NCI-H1417 (cell line): ENCODE data around the gene RSPH10B2.
"Not testable (repeated sequence)": the region's sequence is repeated elsewhere in the genome, so short reads cannot be mapped to it uniquely, and the experiment has no call there.

ENCODE experiments used
- DNase-seq, 3 experiments: peaks; one replicate each; lab custom pipeline; 2025; lab: John Stamatoyannopoulos, UW

RSPH10B2 gene

DNA sequence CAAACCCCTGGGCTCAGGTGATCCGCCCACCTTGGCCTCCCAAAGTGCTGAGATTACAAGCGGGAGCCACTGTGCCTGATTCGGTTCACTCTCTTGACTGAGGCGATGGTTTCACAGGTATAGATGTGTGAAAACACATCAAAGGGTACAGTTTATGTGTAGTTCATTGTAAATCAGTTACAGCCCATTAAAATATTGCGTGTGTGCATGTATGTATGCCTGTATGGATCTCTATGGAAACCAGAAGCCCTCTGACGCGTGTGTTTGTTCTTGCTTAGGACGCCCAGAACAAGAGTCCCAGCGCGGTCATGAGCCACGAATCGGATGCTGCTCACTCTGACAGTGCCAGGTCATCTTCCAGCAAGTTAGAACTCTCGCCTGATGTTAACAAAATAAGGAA, 35.5 kb downstream of the RSPH10B2 start:
- not testable (repeated sequence) for DNase-seq

DNA sequence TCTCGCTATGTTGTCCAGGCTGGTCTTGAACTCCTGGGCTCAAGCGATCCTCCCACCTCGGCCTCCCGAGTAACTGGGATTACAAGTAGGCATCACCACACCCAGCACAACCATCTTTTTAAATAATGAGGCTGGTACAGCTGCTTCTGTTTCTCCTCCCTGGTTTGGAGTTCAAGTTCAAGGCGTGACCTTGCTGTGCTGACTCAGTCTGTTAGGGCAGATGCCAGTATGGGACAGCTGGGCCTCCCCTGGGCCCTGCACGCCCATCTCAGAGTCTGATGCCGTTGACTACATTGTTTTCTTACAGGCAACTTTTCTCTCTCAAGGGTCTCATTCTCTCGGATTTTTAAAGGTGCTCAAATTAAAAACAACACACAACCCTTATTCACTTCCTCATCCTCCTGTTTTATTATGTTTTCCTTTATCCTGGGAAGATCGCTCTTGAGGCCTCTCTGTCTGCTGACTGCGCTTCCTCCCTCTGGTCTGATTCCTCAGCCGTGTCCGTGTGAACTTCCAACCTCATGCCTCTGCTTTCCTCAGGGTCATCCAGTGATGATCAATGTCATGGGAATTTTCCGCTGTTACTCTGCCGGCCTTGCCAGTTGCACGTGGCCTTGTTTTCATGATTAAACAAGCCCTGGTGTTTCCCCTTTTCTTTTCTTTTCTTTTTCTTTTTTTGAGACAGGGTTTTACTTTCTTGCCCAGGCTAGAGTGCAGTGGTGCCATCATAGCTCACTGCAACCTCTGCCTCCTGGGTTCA, 38.4 kb downstream of the RSPH10B2 start:
- DNase-seq, result not testable (repeated sequence)

DNA sequence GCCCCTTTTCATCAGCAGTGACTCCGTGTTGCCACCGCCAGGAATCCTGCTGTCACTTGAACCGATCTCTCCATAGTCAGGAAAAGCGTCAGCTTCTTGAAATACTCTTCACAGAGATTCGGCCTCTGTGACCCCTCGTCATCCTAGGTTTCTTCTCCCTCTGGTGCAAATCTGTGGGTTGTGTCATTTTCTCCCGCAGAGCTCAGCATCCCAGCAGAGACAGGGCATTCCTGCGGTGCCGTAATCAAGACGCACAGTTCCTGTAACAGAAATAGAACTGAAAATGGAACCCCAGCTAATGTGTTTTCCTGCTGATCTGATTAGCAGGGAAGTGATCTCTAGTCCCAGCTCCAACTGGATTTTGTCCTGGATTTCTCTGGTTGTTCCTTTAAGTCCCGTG, 40.4 kb downstream of the RSPH10B2 start:
- not testable (repeated sequence) for DNase-seq

DNA sequence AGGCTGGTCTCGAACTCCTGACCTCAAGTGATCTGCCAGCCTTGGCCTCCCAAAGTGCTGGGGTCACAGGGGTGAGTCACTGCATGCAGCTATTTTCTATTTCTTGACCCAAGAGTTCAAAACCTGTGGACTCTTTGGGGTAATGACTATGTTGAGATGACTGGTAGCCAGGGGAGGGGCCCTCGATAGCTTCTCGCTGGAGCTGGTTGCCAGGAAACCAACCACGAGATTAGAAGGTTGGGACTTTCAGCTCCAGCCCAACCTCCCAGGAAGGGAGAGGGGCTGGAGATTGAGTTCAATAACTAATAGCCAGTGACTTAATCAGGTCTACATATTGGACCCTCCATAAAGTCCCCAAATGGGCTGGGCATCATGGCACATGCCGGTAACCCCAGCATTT, 43.3 kb downstream of the RSPH10B2 start:
- not testable (repeated sequence) for DNase-seq

DNA sequence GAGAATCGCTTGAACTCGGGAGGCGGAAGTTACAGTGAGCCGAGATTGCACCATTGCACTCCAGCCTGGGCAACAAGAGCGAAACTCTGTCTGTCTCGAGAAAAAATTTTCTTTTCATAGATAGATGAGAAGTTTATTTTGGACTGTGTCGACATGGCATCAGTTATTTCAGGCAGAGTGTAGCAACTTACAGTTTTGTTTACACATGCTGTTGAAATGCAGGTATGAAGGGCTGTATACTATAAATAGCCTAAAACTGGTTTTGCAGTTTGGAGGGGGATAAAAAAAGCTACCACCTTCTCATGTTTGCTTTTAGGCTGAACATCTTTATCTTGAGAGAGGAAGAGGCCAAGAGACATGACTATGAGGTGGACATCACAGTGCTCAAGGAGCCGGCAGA, 44.1 kb downstream of the RSPH10B2 start:
- not testable (repeated sequence) for DNase-seq

DNA sequence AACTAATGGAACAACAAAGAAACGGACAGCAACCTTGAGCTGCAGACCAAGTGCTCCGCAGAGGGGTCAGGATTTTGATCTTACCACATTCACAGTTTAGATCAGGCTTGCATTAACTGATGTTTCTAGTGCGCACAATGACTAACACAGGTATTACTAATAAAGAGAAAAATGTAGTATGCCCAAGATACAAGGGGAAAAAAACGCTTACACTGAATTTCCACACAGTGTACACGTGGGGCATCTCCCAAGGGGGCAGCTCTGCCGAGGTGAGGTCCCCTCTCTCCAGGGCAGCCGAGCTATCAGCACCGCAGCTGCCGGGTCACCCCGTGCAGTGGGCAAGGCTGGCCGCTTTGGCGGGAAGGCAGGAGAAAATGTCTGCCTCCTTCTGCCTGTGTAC, 46.0 kb downstream of the RSPH10B2 start:
- DNase-seq, result not testable (repeated sequence)

DNA sequence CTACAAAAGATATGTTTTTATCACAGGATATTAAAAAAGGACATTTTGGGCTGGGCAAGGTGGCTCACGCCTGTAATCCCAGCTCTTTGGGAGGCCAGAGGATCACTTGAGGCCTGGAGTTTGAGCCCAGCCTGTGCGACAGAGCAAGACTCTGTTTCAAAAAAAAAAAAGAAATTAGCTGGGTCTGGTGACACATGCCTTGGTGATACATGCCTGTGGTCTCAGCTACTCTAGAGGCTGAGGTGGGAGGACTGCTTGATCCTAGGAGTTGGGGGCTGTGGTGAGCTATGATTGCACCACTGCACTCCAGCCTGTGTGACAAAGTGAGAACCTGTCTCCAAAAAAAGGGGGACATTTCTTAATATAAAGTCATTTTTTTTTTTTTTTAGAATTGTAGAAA, 46.4 kb downstream of the RSPH10B2 start:
- DNase-seq, result not testable (repeated sequence)

DNA sequence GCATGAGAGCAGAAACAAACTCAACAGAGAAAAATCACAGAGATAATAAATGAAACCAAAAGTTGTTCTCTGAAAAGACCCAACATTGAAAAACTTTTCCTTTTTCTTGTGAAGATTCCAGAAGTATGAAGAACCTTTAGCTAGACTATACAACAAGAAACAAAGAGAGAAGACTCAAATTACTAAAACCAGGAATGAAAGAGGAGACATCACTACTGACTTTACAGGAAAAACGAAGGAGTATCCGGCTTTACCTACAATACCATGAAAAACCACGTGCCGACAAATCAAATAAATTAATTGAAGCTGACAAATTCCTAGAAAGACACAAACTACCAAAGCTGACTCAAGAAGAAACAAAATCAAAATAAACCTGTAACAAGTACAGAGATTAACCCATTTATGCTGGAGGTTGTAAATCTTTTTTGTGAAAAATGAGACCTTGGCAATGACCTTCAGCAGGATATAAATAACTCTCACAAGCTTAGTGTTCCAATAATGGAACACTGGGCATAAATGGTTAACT, 53.6 kb downstream of the RSPH10B2 start:
- DNase-seq, result not testable (repeated sequence)

DNA sequence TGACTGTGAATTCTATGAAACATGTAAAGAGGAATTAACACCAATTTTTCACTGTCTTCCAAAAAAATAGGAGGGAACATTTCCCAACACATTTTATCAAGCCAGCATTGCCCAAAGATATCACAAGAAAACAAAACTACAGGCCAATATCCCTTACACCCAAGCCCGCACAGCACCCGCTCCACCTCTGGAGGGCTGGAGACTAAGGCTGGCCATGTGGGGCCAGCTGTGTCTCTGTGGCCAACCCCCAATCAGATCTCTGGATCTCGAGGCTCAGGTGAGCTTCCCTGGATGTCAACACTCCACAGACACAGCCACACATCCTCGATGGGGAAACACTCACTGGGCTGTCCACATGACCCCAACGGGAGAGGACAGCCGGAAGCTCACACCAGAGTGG, 54.1 kb downstream of the RSPH10B2 start:
- DNase-seq, result not testable (repeated sequence)

DNA sequence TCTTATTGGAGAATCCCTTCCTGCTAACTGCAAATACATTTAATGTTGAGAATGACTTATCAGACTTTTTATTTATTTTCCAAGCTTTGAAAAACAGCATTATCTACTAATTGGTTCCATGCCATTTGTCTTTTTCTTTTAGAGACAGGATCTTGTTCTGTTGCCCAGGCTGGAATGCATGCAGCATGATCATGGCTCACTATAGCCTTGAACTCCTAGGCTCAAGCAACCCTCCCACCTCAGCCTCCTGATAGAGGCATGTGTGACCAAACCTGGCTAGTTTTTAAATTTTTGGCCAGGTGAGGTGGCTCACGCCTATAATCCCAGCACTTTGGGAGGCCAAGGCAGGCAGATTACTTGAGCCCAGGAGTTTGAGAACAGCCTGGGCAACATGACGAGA, 59.1 kb downstream of the RSPH10B2 start:
- DNase-seq, result not testable (repeated sequence)

DNA sequence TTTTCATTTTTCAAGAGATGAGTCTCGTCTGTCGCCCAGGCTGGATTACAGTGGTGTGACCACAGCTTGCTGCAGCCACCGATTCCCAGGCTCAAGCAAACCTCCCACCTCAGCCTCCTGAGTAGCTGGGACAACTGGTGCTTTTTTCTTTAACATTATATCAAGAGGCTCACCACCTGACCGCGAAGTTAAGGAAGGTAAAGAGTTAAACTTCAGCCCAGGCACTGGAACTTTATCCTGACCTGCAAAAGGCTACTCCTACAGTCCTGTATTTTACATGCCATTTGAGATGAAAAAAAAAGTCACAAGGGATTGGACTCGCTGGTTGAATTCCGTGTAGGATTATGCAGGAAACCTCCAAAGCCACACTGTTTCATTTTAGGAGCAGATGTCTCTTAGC, 61.6 kb downstream of the RSPH10B2 start:
- not testable (repeated sequence) for DNase-seq

DNA sequence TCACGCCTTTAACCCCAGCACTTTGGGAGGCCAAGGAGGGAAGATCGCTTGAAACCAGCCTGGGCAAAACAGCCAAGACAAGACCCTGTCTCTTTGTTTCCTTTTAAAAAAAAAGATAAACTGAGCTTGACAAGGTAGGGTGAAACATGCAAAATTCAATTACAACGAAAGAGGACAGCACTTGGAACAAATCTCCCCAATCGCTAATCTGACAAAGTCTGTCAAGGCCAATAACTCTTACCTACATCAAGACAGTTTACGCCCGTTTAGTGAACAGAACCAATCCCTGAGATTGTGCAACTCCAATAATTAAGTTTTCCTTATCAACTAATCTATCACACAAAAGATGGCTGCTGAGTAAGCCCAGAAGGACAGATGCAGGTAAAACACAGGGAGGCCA, 67.7 kb downstream of the RSPH10B2 start:
- DNase-seq, result not testable (repeated sequence)

DNA sequence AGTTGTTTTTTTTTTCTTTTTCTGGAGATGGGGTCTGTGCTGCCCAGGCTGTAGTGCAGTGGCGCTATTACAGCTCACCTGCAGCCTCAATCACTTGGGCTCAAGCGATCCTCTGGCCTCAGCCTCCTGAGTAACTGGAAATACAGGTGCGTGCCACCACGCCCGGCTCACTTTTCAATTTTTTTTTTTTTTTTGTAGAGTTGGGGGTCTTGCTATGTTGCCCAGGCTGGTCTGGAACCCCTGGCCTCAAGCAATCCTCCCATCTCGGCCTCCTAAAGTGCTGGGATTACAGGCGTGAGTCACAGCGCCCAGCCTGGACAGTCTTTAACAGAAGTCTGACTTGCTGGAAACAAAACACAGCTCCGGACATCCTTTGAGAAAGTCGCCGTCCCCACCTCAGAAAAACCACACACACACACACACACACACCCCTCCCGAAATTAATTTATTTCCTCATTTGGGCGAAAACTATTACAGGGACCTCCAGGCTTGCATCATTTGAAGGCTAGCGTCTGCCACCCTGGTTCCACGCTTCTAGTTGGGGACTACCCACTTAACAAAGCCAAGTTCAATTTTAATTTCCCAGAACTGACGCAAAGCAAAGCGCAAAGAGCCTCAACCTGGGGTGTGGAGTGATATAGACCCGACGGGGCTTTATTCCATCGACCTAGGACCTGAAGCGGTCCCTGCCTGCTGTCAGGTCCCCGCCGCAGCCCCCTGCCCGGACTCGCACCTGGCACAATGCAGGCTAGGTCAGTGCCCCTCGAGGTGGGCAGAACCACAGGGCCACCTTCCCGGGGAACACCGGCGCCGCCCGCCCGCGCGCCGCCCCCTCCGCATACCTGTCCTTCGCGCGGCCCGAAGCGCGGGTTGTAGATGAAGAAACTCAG, 71.6 kb downstream of the RSPH10B2 start:
- not testable (repeated sequence) for DNase-seq

DNA sequence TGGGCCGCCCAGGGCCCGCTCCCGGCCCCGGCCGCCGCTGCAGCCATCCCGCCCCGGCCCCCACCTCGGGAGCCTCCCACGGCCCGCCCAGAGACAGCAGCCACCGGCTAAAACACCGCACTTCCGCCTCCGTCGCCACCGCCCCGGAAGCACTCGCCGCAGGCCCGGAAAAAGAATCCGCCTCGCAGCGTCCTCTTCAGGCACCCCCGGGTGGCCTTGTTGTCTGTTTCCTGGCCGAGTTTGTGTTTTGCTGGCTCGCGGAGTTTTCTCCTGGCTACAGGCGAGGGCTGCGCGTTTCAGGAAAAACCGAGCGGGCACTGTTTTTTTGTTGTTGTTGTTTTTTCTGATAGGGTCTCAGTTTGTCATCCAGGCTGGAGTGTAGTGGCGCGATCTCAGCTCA, 72.2 kb downstream of the RSPH10B2 start, which contains the start of gene CCZ1B:
CCZ1B (minus strand) TSS at position 125 of the 400 bp plus-strand sequence; CDS start at position 47, 78 bp downstream.
- peak; percentile 65 to 89 (median 81) for DNase-seq

DNA sequence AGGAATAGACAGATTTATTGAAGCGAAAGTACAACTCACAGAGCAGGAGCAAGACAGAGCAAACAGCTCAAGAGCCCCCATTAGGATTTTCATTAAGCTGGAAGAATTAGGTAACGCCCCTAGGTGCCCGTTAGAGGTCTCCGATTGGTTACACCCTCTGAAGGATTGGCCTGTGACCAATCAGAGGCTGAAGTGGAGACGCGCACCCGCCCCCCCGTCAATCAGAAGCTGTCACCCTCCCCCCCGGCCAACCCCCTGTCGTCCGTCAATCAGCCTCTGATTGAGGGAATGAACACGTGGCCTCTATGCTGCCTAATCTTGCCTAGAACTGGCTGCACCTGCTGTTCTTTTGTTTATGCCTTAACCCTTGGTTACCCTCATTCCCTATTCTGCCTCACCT, 73.3 kb downstream of the RSPH10B2 start:
- peak in 2 of 3 experiments; percentile 88 to 97 for DNase-seq

DNA sequence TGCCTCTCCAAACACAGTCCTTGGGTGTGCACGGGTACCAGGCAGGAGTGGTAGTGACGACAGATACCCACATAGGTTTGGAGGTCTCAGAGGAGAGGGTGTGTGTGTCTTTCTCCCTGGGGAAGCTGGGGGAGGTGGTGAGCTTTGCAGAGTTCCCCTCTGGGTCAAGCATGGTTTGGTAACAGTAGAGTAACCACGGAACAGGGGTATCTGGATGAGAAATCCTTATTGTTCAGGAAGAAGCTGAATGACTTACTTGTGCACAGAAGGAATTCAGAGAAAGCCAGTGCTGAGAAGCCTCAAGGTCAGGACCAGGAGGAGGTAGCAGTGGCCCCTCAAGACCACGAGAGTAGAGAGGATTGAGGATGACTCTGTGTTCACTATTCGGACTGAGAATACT, 75.7 kb downstream of the RSPH10B2 start:
- not testable (repeated sequence) for DNase-seq

DNA sequence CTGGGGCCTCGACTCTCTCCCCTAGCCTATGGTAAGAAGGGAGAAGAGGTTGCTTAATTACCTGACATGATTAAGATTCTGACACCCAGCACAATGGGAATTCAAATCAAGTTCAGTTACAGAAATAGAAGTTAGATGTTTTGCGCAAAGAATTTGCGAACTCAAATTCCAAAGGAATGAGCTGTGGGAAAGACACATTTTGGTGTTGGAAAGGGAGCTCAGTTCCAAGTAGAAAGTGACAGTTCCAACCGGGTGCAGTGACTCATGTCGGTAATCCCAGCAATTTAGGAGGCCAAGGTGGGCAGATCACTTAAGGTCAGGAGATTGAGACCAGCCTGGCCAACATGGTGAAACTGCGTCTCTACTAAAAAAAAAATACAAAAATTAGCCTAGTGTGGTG, 76.1 kb downstream of the RSPH10B2 start:
- not testable (repeated sequence) for DNase-seq

DNA sequence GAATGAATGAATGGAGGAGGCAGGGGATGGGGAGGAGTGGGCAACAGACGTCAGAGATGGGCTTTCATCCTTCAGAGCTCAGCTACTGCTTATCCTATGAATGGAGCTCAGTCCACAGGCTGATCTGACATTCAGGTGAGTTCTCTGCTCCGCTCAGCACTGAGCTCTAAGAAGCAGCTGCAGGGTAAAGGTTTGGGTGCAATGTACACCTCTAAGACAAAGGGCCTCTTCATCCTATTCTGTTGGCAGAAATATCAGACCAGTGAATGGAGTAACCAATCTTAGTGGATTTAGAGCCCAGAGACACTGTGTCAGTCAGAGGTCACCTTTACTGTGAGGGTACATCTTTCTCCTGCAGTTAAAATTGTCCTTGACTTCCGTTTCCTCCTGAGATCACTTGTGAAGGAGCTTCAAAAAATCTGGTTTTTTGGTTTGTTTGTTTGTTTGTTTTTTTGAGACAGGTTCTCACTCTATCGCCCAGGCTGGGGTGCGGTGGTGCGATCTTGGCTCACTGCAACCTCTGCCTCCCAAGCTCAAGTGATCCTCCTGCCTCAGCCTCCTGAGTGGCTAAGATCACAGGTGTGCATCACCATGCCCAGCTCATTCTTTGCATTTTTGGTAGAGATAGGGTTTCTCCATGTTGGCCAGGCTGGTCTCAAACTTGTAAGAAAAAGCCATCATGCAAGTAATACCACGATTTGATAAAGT, 77.3 kb downstream of the RSPH10B2 start:
- DNase-seq, result no peak

DNA sequence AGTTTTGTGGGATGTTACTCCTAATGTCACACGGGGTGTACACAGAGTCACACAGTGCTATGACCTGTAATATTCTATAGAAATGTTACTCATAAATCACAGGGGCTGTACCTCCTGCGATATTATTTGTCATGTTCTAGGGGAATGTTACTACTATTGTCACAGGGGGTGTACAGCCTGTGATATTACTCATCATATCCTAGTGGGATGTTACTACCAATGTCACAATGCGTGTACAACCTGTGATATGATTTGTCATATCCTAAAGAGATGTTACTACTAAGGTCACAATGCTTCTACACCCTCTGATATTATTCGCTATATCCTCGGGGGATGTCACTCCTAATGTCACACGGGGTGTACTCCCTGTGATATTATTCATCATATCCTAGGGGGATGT, 79.7 kb downstream of the RSPH10B2 start:
- no peak for DNase-seq

DNA sequence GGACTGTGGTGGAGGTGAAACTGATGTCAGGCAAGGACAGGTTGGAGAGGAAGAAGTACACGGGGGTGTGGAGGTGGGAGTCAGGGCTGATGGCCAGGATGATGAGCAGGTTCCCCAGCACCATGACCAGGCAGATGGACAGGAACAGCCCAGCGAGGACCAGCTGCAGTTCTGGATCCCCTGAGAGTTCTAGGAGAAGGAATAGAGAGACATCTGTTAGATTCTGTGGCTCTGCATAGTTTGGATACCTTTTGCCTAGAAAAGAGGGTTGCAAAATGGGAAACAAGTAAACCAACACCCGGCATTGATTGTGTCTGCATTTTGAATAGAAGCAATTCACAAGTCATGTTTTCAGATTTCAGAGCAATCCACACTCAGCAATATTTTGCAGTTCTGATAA, 81.6 kb downstream of the RSPH10B2 start:
- DNase-seq, result not testable (repeated sequence)

DNA sequence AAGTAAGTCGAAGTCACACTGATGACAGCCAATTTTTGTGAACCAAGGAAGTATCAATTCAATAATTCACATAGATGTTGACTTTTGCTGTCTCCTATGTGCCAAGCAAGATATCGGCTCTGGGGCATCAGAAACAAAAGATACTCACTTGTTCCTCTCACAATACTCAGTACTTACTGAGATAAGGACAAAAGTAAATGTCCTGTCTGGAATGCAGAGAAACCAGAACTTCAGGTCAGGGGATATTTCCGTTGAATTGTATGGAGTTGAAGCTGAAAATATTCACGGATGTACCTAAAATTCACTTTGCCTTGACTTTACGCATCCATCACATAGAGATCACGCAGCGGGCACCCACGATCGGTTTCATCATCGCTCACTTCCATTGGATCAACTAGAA, 83.2 kb downstream of the RSPH10B2 start:
- not testable (repeated sequence) for DNase-seq
